SK-N-SH (cell line): ENCODE measurements around the gene FOXK1.

Experiments
- ELF1 ChIP-seq: IDR thresholded peaks from 2 replicates; pipeline ENCODE4 v1.4.0; 2012
- EP300 ChIP-seq, 2 experiments: IDR thresholded peaks; 2 replicates each; pipeline versions ENCODE4 v1.4.0 to v1.6.1; 2012; ENCODE audit warnings: borderline replicate concordance in 1 of 2, low read depth in 1 of 2, low read length in 1 of 2
- FOSL2 ChIP-seq: IDR thresholded peaks from 2 replicates; pipeline ENCODE4 v1.4.0; 2012; ENCODE audit warnings: low read depth, mild to moderate bottlenecking, moderate library complexity, borderline replicate concordance
- POLR2AphosphoS5 ChIP-seq: IDR thresholded peaks from 2 replicates; pipeline ENCODE4 v1.6.1; 2012; ENCODE audit warnings: low read depth, low read length
- RFX5 ChIP-seq: IDR thresholded peaks from 2 replicates; pipeline ENCODE4 v1.6.1; 2012; ENCODE audit warnings: mild to moderate bottlenecking, improper control_type of control experiment, low read length
- TAF1 ChIP-seq: IDR thresholded peaks from 2 replicates; pipeline ENCODE4 v1.6.1; 2012; ENCODE audit warnings: low read depth, mild to moderate bottlenecking, low read length, moderate library complexity, borderline replicate concordance
- TF ChIP-seq, protein P1 (sequence below): fragments of 200-600 bp; sonication (generic); IDR thresholded peaks from 2 replicates; pipeline ENCODE4 v1.6.1; 2017; ENCODE audit warnings: antibody characterized with exemption, mild to moderate bottlenecking, moderate library complexity
- TF ChIP-seq, protein P2 (sequence below): IDR thresholded peaks from 2 replicates; pipeline ENCODE4 v1.6.1; 2012; ENCODE audit warnings: mild to moderate bottlenecking, low read depth, low read length, moderate library complexity

GRCh38 chr7:4770886-4771285 lies 88.8 kb downstream of the FOXK1 start:
- TF ChIP-seq, protein P1, sequence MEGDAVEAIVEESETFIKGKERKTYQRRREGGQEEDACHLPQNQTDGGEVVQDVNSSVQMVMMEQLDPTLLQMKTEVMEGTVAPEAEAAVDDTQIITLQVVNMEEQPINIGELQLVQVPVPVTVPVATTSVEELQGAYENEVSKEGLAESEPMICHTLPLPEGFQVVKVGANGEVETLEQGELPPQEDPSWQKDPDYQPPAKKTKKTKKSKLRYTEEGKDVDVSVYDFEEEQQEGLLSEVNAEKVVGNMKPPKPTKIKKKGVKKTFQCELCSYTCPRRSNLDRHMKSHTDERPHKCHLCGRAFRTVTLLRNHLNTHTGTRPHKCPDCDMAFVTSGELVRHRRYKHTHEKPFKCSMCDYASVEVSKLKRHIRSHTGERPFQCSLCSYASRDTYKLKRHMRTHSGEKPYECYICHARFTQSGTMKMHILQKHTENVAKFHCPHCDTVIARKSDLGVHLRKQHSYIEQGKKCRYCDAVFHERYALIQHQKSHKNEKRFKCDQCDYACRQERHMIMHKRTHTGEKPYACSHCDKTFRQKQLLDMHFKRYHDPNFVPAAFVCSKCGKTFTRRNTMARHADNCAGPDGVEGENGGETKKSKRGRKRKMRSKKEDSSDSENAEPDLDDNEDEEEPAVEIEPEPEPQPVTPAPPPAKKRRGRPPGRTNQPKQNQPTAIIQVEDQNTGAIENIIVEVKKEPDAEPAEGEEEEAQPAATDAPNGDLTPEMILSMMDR = no peak
- TF ChIP-seq RFX5 = no peak
- TF ChIP-seq, protein P2, sequence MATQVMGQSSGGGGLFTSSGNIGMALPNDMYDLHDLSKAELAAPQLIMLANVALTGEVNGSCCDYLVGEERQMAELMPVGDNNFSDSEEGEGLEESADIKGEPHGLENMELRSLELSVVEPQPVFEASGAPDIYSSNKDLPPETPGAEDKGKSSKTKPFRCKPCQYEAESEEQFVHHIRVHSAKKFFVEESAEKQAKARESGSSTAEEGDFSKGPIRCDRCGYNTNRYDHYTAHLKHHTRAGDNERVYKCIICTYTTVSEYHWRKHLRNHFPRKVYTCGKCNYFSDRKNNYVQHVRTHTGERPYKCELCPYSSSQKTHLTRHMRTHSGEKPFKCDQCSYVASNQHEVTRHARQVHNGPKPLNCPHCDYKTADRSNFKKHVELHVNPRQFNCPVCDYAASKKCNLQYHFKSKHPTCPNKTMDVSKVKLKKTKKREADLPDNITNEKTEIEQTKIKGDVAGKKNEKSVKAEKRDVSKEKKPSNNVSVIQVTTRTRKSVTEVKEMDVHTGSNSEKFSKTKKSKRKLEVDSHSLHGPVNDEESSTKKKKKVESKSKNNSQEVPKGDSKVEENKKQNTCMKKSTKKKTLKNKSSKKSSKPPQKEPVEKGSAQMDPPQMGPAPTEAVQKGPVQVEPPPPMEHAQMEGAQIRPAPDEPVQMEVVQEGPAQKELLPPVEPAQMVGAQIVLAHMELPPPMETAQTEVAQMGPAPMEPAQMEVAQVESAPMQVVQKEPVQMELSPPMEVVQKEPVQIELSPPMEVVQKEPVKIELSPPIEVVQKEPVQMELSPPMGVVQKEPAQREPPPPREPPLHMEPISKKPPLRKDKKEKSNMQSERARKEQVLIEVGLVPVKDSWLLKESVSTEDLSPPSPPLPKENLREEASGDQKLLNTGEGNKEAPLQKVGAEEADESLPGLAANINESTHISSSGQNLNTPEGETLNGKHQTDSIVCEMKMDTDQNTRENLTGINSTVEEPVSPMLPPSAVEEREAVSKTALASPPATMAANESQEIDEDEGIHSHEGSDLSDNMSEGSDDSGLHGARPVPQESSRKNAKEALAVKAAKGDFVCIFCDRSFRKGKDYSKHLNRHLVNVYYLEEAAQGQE = no peak
- TF ChIP-seq POLR2AphosphoS5 = no peak
- TF ChIP-seq EP300 (IDR thresholded peaks at IDR 0.05; ENCODE audit: borderline replicate concordance in 1 of 2, low read depth in 1 of 2, low read length in 1 of 2) = no peak
- no peak for TF ChIP-seq ELF1
- no peak for TF ChIP-seq TAF1
- no peak for TF ChIP-seq FOSL2
